ENCODE measurements around the gene ANKS1A.

The ANKS1A gene

GRCh38 chr6:35082733-35083403 is 193.8 kb downstream of the ANKS1A start:
- no peak for DNase-seq (ENCODE audit: low read depth in 2 of 2)

GRCh38 chr6:35083507-35083906 is 194.5 kb downstream of the ANKS1A start:
- DNase-seq (ENCODE audit: low read depth in 2 of 2), result no peak

DNA sequence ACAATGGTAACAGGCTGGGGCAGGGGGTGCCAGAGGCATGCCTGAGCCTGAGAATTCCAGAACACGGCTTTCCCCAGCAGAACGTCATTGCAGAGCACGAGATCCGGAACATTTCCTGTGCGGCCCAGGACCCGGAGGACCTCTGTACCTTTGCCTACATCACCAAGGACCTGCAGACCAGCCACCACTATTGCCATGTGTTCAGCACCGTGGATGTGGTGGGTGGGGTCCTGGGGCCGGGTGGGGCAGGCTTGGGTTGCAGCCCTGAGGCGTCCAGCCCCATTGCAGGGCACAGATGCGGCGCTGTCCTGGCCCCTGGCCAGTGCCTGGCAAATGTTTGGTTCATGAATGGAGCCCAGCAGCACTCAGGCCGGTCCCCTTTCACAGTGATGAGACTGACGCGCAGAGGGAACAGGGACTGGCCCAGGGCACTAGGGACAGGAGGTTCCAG is 195.0 kb downstream of the ANKS1A start:
- DNase-seq (ENCODE audit: low read depth in 2 of 2), result no peak

DNA sequence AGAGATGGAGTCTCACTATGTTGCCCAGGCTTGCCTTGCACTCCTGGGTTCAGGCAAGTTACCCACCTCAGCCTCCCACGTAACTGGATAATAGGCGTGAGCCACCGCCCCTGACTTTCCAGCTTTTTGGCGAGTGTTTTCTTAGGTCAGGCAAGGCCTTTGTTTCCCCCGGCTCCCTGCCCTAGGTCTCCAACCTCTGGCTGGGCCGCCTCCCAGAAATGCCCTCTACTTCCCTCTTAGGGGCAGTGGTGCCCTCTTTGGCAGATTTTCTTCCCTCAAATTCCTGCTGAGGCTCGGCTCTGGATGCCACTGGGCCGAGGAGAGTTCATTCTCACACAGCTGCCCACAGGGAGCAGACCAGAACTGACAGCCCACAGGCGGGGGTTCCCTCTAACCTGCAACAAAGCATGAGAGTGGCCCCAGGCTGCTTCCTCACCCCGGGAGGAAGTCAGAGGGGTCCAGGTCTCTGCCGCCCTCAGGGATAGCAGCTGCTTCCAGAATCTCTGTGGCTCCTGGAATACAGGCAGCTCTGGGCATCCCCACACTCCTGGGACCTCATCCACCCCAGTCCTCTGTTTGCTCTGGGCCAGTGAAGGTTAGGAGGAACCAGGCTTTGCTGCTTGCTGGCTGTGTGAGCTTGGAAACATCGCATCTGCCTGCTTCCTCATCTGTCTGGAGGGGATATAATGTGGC is 195.6 kb downstream of the ANKS1A start:
- DNase-seq (ENCODE audit: low read depth in 2 of 2), result no peak

GRCh38 chr6:35085359-35086281 is 196.6 kb downstream of the ANKS1A start:
- DNase-seq (ENCODE audit: low read depth in 2 of 2), result no peak

DNA sequence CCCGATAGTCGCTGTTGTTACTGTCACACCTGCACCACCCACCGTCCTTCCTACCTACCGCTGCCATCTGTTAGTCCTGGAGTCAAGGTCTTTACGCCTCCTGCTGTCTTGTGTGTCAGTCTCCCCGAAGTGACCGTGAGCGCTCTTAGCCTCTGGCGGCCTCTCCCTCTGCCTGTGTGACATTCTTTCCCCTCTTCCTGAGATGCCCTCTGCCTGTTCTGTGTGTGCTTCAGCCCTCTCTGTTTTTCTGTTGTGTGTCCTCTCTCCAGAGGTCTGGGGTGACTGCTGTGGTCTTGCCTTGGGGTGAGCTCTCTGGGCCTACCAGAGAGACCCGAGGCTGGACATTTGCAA is 197.2 kb downstream of the ANKS1A start:
- no peak for DNase-seq (ENCODE audit: low read depth in 2 of 2)

GRCh38 chr6:35086636-35087360 is 197.7 kb downstream of the ANKS1A start:
- DNase-seq (ENCODE audit: low read depth in 2 of 2), result no peak

DNA sequence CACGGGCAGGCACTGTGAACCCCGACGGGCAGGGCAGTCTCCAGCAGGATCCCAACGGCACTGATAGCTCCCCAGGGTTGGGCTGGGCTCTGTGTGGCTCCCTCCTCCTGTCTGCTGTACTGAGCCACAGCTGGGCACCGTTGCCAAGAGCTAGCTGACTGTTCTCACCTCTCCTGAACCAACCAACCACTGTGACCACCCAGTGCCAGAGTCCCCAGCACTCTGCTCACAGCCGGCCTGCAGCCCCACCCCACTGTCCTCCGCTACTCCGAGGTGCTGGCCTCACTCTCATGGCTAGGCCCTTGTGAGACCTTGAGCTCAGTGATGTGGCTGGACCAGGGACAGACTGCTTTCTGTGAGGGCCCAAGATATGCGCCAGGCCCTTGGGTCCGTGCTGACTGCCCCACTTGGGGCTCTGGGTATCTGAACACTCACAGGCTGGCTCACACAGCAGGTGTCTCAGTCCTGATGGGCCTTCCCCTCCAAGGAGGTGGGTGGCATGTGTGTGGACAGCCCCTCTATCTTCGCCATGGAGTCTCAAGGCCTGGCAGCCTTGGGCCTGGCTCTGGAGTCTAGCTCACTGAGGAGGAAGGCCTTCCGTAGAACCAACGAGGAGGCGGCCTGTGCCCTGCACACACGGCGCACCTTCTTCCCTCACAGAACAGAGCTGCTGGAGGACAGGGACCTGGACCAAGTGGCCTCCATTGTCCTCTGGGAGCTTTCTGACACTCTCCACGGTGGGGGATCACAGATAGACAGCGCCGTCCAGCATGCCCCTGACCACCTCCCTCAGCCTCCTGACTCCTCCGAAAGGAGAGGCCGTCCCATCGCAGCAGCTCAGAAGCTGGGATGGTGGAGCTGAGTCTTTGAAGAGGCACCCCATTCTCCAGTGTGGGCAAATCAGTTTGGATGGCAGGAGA is 198.6 kb downstream of the ANKS1A start:
- DNase-seq (ENCODE audit: low read depth in 2 of 2), result no peak

- no peak for DNase-seq (ENCODE audit: low read depth in 2 of 2)
Observed at GRCh38 chr6:35088281-35089215, 199.5 kb downstream of the ANKS1A start.

DNA sequence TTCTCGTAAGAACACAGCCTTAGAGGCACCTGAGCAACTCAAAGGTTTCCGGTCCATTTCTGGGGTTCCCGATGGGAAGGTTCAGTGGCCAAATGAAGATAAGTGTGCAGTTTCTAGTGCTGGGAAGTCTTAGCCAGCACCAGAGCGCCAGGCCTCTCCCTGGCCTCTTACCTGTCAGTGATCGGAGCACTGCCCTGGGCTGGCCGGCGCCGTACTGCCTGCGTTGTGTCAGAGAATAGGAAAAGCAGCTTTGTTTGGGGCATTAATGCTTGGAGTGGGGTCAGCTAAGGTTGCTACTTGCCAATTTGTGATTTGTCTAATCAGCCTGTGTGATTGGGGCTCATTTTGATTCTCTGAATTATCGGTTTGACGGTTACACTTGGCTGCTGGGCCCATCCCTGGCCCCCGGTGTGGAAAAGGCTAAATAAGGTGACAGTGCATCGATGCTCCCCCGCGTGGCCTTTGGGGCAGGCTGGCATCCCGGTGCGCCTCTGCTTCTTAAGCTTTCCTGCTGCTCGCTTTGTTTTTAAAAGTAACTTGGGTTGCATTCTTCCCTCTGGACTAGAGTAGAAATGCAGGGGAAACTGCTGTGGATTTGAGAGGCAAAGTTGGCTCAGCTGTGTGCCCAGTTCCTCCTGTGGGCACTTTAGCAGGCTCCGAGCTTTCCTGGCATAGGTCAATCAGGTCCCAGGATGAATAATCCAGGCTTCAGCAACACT is 200.3 kb downstream of the ANKS1A start:
- no peak for DNase-seq (ENCODE audit: low read depth in 2 of 2)

GRCh38 chr6:35089935-35090505 is 201.0 kb downstream of the ANKS1A start:
- DNase-seq (ENCODE audit: low read depth in 2 of 2), result no peak

GRCh38 chr6:35090734-35091133 is 201.7 kb downstream of the ANKS1A start:
- DNase-seq (ENCODE audit: low read depth in 2 of 2), result no peak

- no peak for DNase-seq (ENCODE audit: low read depth in 2 of 2)
Observed at GRCh38 chr6:35091346-35092083, 202.5 kb downstream of the ANKS1A start.

DNA sequence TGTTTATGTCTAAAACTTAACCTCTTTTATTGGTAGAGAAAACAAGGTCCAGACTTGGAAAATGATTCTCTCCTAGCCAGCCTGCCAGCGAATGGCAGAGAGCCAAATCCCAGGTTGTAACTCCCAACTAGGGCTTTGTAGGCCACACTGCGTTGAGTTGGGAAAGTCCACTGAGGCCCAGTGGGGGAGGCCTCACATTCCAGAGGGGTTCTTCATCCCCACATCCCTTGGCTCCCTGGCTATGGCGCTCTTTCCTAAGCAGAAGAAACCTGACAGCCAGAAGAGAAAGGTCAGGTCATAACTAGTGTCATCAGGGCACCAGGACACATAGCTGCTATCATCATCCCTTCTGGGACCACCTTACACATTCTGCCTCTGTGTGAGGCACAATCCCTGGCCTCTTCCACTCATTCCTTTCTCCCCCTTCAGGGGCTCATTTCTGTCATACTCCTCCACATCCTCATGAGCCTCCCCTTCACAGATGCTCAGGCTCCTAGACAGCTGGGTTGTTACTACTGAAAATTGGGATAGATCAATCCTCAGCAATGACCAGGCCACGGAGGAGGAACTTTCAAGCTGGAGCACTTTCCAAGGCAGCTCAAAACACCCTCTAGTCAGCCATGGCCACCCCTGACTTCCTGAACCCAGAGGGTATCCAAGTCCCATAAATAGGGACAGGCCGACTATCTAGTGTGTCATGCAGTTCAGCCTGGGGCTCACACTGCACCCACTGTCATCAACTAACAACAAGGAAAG is 203.5 kb downstream of the ANKS1A start:
- no peak for DNase-seq (ENCODE audit: low read depth in 2 of 2)

GRCh38 chr6:35093118-35093445 is 204.0 kb downstream of the ANKS1A start:
- no peak for DNase-seq (ENCODE audit: low read depth in 2 of 2)

DNA sequence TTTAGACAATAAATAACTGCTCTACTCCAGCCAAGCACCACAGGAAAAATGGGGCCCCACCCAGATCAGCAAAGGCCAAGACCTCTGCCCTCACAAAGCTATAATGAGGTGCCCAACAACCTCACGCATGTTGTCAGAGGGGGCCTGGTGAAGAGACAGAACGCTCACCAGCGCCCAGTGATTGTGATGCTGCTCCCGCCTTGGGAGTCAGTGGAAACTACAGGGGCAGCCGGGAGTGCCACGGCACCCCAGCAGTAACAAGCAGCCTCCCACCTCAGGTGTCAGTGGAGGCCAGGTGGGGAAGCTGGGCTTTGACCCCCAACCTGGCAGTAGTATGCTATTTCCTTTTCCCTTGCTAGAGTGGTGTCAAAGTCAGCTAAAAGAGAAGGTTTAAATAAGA is 204.7 kb downstream of the ANKS1A start:
- no peak for DNase-seq (ENCODE audit: low read depth in 2 of 2)

DNA sequence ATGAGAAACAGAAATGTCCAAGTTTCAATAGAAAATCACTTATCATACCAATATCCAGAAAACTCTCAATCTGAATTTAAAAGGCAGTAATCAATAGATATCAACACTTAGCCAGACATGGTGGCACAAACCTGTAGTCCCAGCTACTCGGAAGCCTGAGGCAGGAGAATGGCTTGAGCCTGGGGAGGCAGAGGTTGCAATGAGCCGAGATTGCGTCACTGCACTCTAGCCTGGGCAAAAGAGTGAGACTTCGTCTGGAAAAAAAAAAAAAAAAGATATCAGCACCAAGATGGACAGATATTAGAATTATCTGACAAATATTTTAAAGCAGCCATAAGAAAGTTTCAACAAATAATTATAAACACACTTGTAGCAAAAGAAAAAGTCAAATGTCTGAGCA is 205.1 kb downstream of the ANKS1A start:
- no peak for DNase-seq (ENCODE audit: low read depth in 2 of 2)

All from stimulated activated CD4-positive, alpha-beta T cell treated with anti-CD3 and anti-CD28 coated beads, Interleukin-1b, Interleukin-23, amount 100 ng/mL, for 4 hours (primary cell).